PFSK-1 (cell line): ENCODE results near the gene PLSCR2.

Experiments
- POLR2AphosphoS5 ChIP-seq: IDR thresholded peaks from 2 replicates; pipeline ENCODE4 v1.6.1; 2012; ENCODE audit warnings: low read depth, mild to moderate bottlenecking, control low read depth, low read length, moderate library complexity
- TAF1 ChIP-seq: IDR thresholded peaks from 2 replicates; pipeline ENCODE4 v1.6.1; 2012; ENCODE audit warnings: low read length, control low read depth, borderline replicate concordance; ENCODE audit not compliant: insufficient read depth

DNA sequence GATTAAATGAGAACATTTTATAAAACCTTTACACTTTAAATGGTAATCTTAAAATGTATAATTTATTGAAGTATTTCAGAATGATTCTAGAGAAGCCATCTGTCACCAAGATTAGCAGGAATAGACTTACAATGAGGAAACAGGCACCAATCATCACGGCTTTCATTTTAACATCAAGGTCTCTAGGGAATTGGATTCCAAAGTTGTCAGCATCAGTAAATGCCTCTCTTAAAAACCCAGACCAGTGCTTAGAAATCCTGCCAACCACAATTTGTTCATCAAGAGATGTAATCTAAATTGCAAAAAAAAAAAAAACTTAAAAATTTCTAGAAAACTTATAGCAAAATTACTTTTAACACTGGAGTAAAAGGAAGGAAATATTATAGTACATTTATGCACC lies 20.3 kb downstream of the PLSCR2 start:
- TF ChIP-seq TAF1 (no peak), POLR2AphosphoS5 (no peak)
